ENCODE data around the gene JAM3. TPM values are rescaled to one million over a fixed set of nuclear protein-coding genes. Genes with fewer than 3 reads are reported as not detected.

JAM3 gene
- polyA plus RNA-seq, 1 donor from 2014 or later: 46.1 TPM

DNA sequence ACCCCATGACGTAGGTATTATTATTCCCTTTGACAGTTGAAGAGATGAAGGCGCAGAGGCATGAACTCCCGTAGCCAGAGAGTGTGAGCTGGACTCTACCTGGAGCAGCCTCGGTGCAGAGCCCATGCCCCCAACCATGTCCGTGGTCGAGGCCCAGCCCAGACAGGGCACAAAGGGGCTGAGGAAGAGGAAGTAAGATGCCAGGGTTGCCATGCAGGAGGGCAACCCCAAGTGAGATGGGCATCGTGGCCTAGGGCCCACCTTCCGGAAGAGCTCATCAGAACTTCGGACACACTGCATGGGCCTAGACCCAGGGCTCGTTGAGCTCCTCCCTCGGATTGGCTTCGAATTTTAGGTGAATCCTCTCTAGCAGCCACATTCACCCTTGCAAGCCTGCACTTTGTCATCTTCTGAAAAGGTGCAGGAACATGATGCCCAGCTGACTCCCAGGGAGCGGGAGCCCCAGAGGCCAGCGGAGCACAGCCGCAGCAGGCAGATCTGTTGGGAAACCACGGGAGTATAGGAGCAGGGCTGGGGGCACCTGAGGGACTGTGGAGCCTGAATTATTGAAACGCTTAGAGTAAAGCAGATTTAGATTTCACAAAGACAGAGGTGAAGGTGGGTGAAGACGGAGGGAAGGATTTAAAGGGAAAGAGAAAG, 29.0 kb upstream of the JAM3 start:
- H3K27me3 ChIP-seq (ENCODE audit: insufficient read depth, low read depth, low read length): no peaks in the 10 kb centered on the region
- H2AFZ ChIP-seq (ENCODE audit: low read depth, low read length): no peak overlapping the region
- H3F3A ChIP-seq (ENCODE audit: insufficient read depth, low read length, poor library complexity, severe bottlenecking): no peaks in the 10 kb centered on the region
- no peaks in the 10 kb centered on the region for H3K36me3 ChIP-seq (ENCODE audit: insufficient read depth, low read length)
- peak overlapping the region; percentile 20 for H3K9ac ChIP-seq (ENCODE audit: low read length)
- H3K9me3 ChIP-seq (ENCODE audit: low read length): no peaks in the 10 kb centered on the region
- H3K4me2 ChIP-seq (ENCODE audit: low read length): no peak overlapping the region
- H3K79me2 ChIP-seq (replicated peaks; ENCODE audit: insufficient read depth, low read length): no peaks in the 10 kb centered on the region
- TF ChIP-seq EZH2 (IDR thresholded peaks at IDR 0.05; ENCODE audit: borderline replicate concordance, insufficient read depth, low read length, poor library complexity, severe bottlenecking): no peak
- TF ChIP-seq POLR2AphosphoS5 (IDR thresholded peaks at IDR 0.05): no peak
- no peak for TF ChIP-seq SMC3 (conservative IDR thresholded peaks at IDR 0.05; ENCODE audit: poor library complexity)
- TF ChIP-seq, protein P1, sequence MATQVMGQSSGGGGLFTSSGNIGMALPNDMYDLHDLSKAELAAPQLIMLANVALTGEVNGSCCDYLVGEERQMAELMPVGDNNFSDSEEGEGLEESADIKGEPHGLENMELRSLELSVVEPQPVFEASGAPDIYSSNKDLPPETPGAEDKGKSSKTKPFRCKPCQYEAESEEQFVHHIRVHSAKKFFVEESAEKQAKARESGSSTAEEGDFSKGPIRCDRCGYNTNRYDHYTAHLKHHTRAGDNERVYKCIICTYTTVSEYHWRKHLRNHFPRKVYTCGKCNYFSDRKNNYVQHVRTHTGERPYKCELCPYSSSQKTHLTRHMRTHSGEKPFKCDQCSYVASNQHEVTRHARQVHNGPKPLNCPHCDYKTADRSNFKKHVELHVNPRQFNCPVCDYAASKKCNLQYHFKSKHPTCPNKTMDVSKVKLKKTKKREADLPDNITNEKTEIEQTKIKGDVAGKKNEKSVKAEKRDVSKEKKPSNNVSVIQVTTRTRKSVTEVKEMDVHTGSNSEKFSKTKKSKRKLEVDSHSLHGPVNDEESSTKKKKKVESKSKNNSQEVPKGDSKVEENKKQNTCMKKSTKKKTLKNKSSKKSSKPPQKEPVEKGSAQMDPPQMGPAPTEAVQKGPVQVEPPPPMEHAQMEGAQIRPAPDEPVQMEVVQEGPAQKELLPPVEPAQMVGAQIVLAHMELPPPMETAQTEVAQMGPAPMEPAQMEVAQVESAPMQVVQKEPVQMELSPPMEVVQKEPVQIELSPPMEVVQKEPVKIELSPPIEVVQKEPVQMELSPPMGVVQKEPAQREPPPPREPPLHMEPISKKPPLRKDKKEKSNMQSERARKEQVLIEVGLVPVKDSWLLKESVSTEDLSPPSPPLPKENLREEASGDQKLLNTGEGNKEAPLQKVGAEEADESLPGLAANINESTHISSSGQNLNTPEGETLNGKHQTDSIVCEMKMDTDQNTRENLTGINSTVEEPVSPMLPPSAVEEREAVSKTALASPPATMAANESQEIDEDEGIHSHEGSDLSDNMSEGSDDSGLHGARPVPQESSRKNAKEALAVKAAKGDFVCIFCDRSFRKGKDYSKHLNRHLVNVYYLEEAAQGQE (IDR thresholded peaks at IDR 0.05; ENCODE audit: borderline replicate concordance): no peak
- no peak for TF ChIP-seq TAF1 (IDR thresholded peaks at IDR 0.05; ENCODE audit: low read depth)
- no peak for TF ChIP-seq EP300 (conservative IDR thresholded peaks at IDR 0.05; ENCODE audit: poor library complexity, severe bottlenecking)
- no peak for TF ChIP-seq RAD21 (conservative IDR thresholded peaks at IDR 0.05)
- TF ChIP-seq, protein P2, sequence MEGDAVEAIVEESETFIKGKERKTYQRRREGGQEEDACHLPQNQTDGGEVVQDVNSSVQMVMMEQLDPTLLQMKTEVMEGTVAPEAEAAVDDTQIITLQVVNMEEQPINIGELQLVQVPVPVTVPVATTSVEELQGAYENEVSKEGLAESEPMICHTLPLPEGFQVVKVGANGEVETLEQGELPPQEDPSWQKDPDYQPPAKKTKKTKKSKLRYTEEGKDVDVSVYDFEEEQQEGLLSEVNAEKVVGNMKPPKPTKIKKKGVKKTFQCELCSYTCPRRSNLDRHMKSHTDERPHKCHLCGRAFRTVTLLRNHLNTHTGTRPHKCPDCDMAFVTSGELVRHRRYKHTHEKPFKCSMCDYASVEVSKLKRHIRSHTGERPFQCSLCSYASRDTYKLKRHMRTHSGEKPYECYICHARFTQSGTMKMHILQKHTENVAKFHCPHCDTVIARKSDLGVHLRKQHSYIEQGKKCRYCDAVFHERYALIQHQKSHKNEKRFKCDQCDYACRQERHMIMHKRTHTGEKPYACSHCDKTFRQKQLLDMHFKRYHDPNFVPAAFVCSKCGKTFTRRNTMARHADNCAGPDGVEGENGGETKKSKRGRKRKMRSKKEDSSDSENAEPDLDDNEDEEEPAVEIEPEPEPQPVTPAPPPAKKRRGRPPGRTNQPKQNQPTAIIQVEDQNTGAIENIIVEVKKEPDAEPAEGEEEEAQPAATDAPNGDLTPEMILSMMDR (IDR thresholded peaks at IDR 0.05; ENCODE audit: poor library complexity, severe bottlenecking): no peak
- TF ChIP-seq MXI1 (conservative IDR thresholded peaks at IDR 0.05; ENCODE audit: poor library complexity, severe bottlenecking): no peak
- no peak overlapping the region for H3K27ac ChIP-seq (ENCODE audit: low read length)
- no peaks in the 10 kb centered on the region for H3K9me2 ChIP-seq (ENCODE audit: insufficient read depth, low read length)
- no peaks in the 10 kb centered on the region for H4K20me1 ChIP-seq (ENCODE audit: insufficient read depth)
- H3K4me3 ChIP-seq (ENCODE audit: low read length): no peak overlapping the region

DNA sequence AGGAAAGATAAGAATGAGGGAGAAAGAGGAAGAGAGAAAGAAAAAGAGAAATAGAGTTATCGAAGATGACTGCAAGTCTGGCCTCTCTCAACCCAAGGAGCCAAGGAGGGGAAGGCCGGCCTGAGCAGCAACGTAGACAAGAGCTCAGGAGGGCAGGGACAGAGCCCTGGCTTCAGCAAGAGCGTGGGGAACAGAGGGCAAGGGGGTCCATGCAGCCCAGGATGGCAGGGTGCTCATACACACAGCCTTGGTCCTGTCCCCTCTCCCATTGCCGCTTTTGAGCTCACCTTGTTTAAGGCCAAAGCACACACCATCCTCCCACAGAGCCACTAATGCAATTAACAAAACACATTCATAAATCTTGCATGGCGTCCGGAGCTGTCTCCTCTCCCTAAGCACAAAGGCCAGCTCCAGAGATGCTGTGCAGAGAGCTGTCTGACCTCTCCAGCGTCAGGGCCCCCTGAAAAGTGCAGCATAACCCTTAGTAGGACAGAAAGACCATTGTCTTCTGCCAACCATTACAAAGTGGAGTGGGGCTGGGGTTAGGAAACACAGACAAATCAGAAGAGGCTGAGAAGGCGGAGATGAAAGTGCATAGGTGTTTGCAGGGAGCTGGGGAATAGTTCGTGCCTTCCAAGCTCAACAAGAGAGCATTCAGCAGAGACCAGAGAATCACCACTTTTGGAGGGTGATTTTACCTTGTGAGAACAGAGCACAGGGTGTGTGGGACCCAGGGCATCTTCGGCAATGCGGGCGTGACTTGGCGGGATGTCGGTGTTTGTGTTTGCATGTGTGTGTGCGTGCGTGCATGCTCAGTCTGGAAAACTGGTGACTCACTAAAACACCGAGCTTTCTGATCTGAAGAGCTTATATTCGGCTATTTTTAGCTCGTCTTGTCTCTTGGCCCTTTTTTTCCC, 28.2 kb upstream of the JAM3 start:
- Histone ChIP-seq H3K9me2 (ENCODE audit: insufficient read depth, low read length) (no peaks in the 10 kb centered on the region), H3K36me3 (ENCODE audit: insufficient read depth, low read length) (no peaks in the 10 kb centered on the region), H3K9ac (ENCODE audit: low read length) (no peak overlapping the region), H2AFZ (ENCODE audit: low read depth, low read length) (no peak overlapping the region), H3K4me3 (ENCODE audit: low read length) (no peak overlapping the region), H4K20me1 (ENCODE audit: insufficient read depth) (no peaks in the 10 kb centered on the region), H3K4me2 (ENCODE audit: low read length) (no peak overlapping the region), H3K27ac (ENCODE audit: low read length) (no peak overlapping the region), H3K79me2 (replicated peaks; ENCODE audit: insufficient read depth, low read length) (no peaks in the 10 kb centered on the region), H3K27me3 (ENCODE audit: insufficient read depth, low read depth, low read length) (no peaks in the 10 kb centered on the region), H3K9me3 (ENCODE audit: low read length) (no peaks in the 10 kb centered on the region), H3F3A (ENCODE audit: insufficient read depth, low read length, poor library complexity, severe bottlenecking) (no peaks in the 10 kb centered on the region)
- TF ChIP-seq POLR2AphosphoS5 (IDR thresholded peaks at IDR 0.05): no peak
- no peak for TF ChIP-seq TAF1 (IDR thresholded peaks at IDR 0.05; ENCODE audit: low read depth)
- TF ChIP-seq MXI1 (conservative IDR thresholded peaks at IDR 0.05; ENCODE audit: poor library complexity, severe bottlenecking): no peak
- no peak for TF ChIP-seq RAD21 (conservative IDR thresholded peaks at IDR 0.05)
- TF ChIP-seq EP300 (conservative IDR thresholded peaks at IDR 0.05; ENCODE audit: poor library complexity, severe bottlenecking): no peak
- TF ChIP-seq SMC3 (conservative IDR thresholded peaks at IDR 0.05; ENCODE audit: poor library complexity): no peak
- TF ChIP-seq EZH2 (IDR thresholded peaks at IDR 0.05; ENCODE audit: borderline replicate concordance, insufficient read depth, low read length, poor library complexity, severe bottlenecking): no peak
- TF ChIP-seq, protein P2 (IDR thresholded peaks at IDR 0.05; ENCODE audit: poor library complexity, severe bottlenecking): no peak
- TF ChIP-seq, protein P1 (IDR thresholded peaks at IDR 0.05; ENCODE audit: borderline replicate concordance): no peak
